Measurements from ENCODE around the gene NIN. TPM values are rescaled to one million over a fixed set of nuclear protein-coding genes. Genes with fewer than 3 reads are reported as not detected.

The NIN gene, protein sequence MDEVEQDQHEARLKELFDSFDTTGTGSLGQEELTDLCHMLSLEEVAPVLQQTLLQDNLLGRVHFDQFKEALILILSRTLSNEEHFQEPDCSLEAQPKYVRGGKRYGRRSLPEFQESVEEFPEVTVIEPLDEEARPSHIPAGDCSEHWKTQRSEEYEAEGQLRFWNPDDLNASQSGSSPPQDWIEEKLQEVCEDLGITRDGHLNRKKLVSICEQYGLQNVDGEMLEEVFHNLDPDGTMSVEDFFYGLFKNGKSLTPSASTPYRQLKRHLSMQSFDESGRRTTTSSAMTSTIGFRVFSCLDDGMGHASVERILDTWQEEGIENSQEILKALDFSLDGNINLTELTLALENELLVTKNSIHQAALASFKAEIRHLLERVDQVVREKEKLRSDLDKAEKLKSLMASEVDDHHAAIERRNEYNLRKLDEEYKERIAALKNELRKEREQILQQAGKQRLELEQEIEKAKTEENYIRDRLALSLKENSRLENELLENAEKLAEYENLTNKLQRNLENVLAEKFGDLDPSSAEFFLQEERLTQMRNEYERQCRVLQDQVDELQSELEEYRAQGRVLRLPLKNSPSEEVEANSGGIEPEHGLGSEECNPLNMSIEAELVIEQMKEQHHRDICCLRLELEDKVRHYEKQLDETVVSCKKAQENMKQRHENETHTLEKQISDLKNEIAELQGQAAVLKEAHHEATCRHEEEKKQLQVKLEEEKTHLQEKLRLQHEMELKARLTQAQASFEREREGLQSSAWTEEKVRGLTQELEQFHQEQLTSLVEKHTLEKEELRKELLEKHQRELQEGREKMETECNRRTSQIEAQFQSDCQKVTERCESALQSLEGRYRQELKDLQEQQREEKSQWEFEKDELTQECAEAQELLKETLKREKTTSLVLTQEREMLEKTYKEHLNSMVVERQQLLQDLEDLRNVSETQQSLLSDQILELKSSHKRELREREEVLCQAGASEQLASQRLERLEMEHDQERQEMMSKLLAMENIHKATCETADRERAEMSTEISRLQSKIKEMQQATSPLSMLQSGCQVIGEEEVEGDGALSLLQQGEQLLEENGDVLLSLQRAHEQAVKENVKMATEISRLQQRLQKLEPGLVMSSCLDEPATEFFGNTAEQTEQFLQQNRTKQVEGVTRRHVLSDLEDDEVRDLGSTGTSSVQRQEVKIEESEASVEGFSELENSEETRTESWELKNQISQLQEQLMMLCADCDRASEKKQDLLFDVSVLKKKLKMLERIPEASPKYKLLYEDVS (N-terminal part only)
- total RNA-seq (ENCODE audit: unreplicated experiment) = 104 TPM
- long read RNA-seq, partial matches to known transcripts = 2 of 7 reads
- long read RNA-seq, other reads (novel, unspliced or antisense) = 5 of 7 reads

DNA sequence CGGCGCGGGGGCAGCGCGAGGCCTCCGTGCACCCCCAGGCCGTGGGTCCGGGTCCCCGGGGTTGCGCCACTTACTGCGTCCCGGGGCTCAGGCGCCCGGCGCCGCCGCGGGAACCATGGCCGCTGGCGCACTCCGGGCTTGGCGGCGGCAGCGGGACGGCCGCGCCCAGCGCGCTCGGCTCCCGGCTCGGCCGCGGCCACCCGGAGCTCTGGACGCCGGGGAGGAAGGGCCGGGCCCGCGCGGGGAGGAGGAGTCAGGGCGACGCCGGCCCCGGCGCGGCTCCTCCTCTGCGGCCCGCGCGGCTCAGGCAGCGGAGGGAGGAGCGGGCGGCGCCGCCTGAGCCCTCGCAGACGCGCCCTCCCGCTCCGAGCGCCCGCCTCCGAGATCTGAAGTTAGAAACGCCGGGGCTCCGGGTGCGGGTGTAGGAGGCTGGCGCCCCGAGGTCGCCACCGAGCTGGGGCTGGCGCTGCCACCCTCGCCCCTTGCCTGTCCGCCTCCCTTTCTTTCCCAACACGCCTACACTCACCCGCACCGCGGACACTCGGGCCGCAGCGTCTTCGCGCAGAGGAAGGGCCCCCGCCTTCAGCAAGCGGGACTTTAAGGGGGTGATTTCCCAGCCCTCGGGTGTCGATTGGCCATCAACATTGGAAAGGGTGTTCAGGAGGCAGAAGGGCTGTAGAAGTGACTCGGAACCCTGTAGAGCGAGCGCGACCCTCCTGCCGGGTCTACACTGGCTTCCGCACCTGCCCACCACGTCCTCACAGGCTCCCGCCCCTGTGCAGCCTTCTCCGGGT, at the start of gene NIN:
NIN (minus strand) TSS at position 231 of the 794 bp plus-strand sequence. CDS start 9,106 bp downstream, outside the sequence.
- Mint-ChIP-seq H3K27me3 (ENCODE audit: unreplicated experiment) (peaks cover 16% of the 10 kb centered on the region), H3K36me3 (ENCODE audit: unreplicated experiment) (no peaks in the 10 kb centered on the region), H3K4me1 (ENCODE audit: low read depth, unreplicated experiment) (peaks cover 30% of the 10 kb centered on the region), H3K9me3 (ENCODE audit: unreplicated experiment) (peaks cover 20% of the 10 kb centered on the region), H3K4me3 (ENCODE audit: unreplicated experiment) (peak within 1 kb of the TSS; percentile 99), H3K27ac (ENCODE audit: unreplicated experiment) (peak within 1 kb of the TSS; percentile 98)
- TF ChIP-seq, protein P1, sequence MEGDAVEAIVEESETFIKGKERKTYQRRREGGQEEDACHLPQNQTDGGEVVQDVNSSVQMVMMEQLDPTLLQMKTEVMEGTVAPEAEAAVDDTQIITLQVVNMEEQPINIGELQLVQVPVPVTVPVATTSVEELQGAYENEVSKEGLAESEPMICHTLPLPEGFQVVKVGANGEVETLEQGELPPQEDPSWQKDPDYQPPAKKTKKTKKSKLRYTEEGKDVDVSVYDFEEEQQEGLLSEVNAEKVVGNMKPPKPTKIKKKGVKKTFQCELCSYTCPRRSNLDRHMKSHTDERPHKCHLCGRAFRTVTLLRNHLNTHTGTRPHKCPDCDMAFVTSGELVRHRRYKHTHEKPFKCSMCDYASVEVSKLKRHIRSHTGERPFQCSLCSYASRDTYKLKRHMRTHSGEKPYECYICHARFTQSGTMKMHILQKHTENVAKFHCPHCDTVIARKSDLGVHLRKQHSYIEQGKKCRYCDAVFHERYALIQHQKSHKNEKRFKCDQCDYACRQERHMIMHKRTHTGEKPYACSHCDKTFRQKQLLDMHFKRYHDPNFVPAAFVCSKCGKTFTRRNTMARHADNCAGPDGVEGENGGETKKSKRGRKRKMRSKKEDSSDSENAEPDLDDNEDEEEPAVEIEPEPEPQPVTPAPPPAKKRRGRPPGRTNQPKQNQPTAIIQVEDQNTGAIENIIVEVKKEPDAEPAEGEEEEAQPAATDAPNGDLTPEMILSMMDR (IDR thresholded peaks at IDR 0.05; ENCODE audit: partially characterized antibody, unreplicated experiment) = no peak
- peak; percentile 86 for DNase-seq

DNA sequence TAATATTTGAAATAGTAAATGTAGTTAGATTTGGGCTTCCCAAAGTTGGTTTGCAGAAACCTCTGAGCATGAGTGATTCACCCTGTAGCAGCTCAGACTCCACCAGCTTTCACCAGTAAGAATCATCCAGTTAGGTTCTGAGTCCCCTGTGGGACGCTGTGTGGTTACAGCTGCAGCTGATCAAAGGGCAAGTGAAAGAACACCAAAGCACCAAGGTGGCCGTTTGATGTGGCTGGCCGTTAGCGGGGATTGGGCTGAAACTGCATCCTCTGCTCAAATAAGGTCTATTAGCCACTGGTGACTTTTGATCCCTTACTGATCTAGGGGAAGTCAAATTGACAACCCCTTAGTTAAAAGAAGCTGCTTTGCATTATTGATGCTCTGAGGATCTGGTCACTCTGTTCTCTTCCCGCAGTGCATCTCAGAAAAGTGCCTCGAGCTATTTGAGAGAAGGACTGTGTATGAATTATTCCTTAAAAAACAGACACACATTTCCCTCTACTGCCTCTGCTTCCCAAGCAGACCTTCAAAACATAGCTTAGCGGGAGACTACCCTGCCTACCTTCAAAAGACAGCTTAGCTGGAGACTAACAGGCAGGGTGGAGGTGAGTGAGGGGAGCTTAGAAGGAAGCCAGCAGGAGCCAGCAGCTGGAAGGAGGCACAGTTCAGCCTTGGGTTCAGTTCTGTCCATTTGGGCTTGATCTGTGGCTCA, 44.6 kb upstream of the NIN start:
- H3K4me3 Mint-ChIP-seq (ENCODE audit: unreplicated experiment) = no peak overlapping the region
- peaks cover 20% of the 10 kb centered on the region for H3K27me3 Mint-ChIP-seq (ENCODE audit: unreplicated experiment)
- no peak for DNase-seq
- peaks cover 2% of the 10 kb centered on the region for H3K9me3 Mint-ChIP-seq (ENCODE audit: unreplicated experiment)
- TF ChIP-seq, protein P1 (IDR thresholded peaks at IDR 0.05; ENCODE audit: partially characterized antibody, unreplicated experiment) = no peak
- no peaks in the 10 kb centered on the region for H3K36me3 Mint-ChIP-seq (ENCODE audit: unreplicated experiment)
- H3K4me1 Mint-ChIP-seq (ENCODE audit: low read depth, unreplicated experiment) = peaks cover 13% of the 10 kb centered on the region
- no peak overlapping the region for H3K27ac Mint-ChIP-seq (ENCODE audit: unreplicated experiment)

- no peak overlapping the region for H3K4me3 Mint-ChIP-seq (ENCODE audit: unreplicated experiment)
- peaks cover 13% of the 10 kb centered on the region for H3K4me1 Mint-ChIP-seq (ENCODE audit: low read depth, unreplicated experiment)
- TF ChIP-seq, protein P1 (IDR thresholded peaks at IDR 0.05; ENCODE audit: partially characterized antibody, unreplicated experiment) = no peak
- no peak overlapping the region for H3K27ac Mint-ChIP-seq (ENCODE audit: unreplicated experiment)
- H3K27me3 Mint-ChIP-seq (ENCODE audit: unreplicated experiment) = peaks cover 20% of the 10 kb centered on the region
- H3K36me3 Mint-ChIP-seq (ENCODE audit: unreplicated experiment) = no peaks in the 10 kb centered on the region
- H3K9me3 Mint-ChIP-seq (ENCODE audit: unreplicated experiment) = peaks cover 2% of the 10 kb centered on the region
- DNase-seq = no peak
These were observed 43.8 kb upstream of the NIN start for GRCh38 chr14:50874757-50875156.
